ENCODE measurements around the gene ADAM12.

DNA sequence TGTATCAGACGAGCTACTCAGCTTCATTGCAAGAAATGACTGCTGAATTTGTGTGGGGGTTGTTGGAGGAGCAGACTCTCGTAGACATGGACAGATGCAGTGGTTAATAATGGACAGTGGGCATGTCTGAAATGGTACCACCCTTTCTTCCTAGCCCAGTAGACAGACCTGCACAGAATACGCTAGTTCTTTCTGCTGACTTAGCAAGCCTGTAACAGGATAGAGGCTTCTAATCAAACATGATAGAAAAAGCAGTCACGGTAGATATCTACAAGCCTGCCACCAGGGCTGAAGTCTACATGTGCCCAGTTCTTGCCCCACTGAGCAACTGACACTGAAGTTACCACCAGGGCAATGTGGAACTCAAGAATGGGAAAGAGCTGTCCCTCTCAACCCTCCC is 303.9 kb downstream of the ADAM12 start:
- TF ChIP-seq, protein P1, sequence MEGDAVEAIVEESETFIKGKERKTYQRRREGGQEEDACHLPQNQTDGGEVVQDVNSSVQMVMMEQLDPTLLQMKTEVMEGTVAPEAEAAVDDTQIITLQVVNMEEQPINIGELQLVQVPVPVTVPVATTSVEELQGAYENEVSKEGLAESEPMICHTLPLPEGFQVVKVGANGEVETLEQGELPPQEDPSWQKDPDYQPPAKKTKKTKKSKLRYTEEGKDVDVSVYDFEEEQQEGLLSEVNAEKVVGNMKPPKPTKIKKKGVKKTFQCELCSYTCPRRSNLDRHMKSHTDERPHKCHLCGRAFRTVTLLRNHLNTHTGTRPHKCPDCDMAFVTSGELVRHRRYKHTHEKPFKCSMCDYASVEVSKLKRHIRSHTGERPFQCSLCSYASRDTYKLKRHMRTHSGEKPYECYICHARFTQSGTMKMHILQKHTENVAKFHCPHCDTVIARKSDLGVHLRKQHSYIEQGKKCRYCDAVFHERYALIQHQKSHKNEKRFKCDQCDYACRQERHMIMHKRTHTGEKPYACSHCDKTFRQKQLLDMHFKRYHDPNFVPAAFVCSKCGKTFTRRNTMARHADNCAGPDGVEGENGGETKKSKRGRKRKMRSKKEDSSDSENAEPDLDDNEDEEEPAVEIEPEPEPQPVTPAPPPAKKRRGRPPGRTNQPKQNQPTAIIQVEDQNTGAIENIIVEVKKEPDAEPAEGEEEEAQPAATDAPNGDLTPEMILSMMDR (conservative IDR thresholded peaks at IDR 0.05; ENCODE audit: low read depth in 2 of 2): no peak
- TF ChIP-seq CREB1 (CRISPR knock-in tag; IDR thresholded peaks at IDR 0.05; ENCODE audit: low read depth) (no peak), EZH2 (IDR thresholded peaks at IDR 0.05; ENCODE audit: low read depth, unreplicated experiment) (no peak), ZNF331 (CRISPR knock-in tag; IDR thresholded peaks at IDR 0.05; ENCODE audit: low read depth) (no peak), POLR2AphosphoS5 (IDR thresholded peaks at IDR 0.05; ENCODE audit: low read depth) (no peak), EZH2phosphoT487 (IDR thresholded peaks at IDR 0.05; ENCODE audit: unreplicated experiment) (no peak), NANOG (IDR thresholded peaks at IDR 0.05; ENCODE audit: borderline replicate concordance) (no peak), STAT1 (IDR thresholded peaks at IDR 0.05; ENCODE audit: unreplicated experiment) (no peak)
- TF ChIP-seq, protein P2, sequence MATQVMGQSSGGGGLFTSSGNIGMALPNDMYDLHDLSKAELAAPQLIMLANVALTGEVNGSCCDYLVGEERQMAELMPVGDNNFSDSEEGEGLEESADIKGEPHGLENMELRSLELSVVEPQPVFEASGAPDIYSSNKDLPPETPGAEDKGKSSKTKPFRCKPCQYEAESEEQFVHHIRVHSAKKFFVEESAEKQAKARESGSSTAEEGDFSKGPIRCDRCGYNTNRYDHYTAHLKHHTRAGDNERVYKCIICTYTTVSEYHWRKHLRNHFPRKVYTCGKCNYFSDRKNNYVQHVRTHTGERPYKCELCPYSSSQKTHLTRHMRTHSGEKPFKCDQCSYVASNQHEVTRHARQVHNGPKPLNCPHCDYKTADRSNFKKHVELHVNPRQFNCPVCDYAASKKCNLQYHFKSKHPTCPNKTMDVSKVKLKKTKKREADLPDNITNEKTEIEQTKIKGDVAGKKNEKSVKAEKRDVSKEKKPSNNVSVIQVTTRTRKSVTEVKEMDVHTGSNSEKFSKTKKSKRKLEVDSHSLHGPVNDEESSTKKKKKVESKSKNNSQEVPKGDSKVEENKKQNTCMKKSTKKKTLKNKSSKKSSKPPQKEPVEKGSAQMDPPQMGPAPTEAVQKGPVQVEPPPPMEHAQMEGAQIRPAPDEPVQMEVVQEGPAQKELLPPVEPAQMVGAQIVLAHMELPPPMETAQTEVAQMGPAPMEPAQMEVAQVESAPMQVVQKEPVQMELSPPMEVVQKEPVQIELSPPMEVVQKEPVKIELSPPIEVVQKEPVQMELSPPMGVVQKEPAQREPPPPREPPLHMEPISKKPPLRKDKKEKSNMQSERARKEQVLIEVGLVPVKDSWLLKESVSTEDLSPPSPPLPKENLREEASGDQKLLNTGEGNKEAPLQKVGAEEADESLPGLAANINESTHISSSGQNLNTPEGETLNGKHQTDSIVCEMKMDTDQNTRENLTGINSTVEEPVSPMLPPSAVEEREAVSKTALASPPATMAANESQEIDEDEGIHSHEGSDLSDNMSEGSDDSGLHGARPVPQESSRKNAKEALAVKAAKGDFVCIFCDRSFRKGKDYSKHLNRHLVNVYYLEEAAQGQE (IDR thresholded peaks at IDR 0.05; ENCODE audit: unreplicated experiment): no peak
